Measurements from ENCODE around the gene ADAMTS17.

ADAMTS17 gene

DNA sequence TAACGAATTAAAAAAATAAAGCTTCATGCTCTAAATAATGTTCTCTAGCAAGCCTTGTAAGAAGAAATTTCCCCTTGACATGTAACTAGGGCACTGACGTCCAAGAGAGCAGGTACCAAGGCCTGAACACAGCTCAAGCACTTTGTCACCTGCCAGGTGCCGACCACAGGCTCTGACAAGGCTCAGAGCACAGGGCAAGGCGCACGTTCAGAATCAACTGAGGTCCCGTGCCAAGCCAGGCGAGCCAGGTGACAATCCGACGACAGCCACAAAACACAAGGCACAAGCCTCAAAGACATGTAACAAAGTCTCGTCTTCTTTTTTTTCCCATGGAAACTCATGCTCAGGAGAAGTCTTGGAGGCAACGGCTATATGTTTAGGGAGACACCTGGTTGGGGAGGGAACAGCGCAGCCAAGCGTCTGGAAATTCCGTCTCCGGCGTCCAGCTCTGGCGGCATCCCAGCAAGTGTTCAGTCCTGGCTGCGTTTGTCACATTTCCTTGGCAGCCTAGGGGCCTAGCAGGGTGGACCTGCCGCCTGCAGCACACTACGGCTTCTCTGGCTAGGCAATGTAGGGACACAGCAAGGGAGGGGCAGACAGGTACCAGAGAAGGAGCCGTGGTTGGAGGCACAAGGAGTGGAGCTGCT, 76.7 kb downstream of the ADAMTS17 start:
- no peak for DNase-seq (ENCODE audit: low read depth)
- H3K4me3 ChIP-seq (ENCODE audit: low read depth, low read length): no peak overlapping the region
- TF ChIP-seq, protein P1, sequence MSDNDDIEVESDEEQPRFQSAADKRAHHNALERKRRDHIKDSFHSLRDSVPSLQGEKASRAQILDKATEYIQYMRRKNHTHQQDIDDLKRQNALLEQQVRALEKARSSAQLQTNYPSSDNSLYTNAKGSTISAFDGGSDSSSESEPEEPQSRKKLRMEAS (IDR thresholded peaks at IDR 0.05; ENCODE audit: low read depth, low read length): no peak
- TF ChIP-seq MYC (IDR thresholded peaks at IDR 0.05; ENCODE audit: low read depth, low read length) (no peak), POLR2A (IDR thresholded peaks at IDR 0.05; ENCODE audit: extremely low read depth, insufficient read length) (no peak)
- TF ChIP-seq, protein P2, sequence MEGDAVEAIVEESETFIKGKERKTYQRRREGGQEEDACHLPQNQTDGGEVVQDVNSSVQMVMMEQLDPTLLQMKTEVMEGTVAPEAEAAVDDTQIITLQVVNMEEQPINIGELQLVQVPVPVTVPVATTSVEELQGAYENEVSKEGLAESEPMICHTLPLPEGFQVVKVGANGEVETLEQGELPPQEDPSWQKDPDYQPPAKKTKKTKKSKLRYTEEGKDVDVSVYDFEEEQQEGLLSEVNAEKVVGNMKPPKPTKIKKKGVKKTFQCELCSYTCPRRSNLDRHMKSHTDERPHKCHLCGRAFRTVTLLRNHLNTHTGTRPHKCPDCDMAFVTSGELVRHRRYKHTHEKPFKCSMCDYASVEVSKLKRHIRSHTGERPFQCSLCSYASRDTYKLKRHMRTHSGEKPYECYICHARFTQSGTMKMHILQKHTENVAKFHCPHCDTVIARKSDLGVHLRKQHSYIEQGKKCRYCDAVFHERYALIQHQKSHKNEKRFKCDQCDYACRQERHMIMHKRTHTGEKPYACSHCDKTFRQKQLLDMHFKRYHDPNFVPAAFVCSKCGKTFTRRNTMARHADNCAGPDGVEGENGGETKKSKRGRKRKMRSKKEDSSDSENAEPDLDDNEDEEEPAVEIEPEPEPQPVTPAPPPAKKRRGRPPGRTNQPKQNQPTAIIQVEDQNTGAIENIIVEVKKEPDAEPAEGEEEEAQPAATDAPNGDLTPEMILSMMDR (IDR thresholded peaks at IDR 0.05; ENCODE audit: low read depth, low read length): no peak

DNA sequence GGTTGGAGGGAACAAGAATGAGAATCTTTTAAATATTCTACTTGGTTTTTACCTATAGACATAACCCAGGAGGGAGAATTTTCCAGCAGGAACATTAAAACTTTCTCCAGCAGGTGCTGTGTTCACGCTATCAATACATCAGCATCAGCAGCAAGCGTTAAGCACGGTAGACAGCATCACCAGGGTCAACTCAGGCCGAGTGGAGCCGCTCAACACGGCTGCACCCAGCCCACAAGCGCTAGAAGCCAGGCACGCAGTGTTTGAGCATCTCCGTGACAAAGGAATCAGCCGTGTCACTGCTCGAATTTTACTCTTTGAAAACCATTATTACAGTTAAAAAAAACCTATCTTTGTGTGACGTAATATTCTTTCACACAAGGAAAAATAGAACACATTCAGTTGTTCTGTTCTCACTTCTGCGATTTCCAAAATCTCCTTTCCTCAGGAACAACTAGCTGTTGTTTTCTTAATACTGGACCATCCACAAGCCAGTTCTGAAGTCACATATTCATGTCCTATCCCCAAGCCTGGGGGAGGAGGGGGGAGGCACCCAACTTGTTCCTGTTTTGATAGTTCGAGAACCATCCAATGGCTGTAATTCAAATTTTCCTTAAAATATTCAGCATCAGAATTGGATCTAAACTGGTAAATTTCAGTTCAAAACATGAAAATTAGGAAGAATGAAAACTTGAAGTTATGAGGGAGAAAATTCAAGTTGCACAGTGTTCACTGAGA, 77.9 kb downstream of the ADAMTS17 start:
- TF ChIP-seq POLR2A (IDR thresholded peaks at IDR 0.05; ENCODE audit: extremely low read depth, insufficient read length) (no peak), MYC (IDR thresholded peaks at IDR 0.05; ENCODE audit: low read depth, low read length) (no peak)
- TF ChIP-seq, protein P2 (IDR thresholded peaks at IDR 0.05; ENCODE audit: low read depth, low read length): no peak
- TF ChIP-seq, protein P1 (IDR thresholded peaks at IDR 0.05; ENCODE audit: low read depth, low read length): no peak
- H3K4me3 ChIP-seq (ENCODE audit: low read depth, low read length): no peak overlapping the region
- no peak for DNase-seq (ENCODE audit: low read depth)

DNA sequence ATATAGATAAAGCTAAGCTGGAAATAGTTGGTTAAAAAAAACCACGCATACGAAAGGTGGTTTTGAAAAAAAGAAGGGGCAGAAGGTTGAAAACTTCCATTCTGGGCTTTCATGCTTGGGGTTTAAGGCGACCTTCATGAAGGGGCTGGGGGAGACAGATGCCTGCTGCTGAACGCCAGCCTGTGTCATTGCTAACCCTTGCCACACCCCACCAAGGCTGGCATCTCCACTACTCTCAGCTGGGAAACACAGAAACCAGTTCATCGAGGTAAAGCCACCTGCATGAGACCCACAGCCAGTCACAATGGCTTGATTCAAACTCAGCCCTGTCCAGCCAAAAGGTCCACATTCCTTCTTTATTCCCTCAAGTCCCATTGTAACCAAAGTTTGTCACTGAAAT, 78.7 kb downstream of the ADAMTS17 start:
- DNase-seq (ENCODE audit: low read depth): no peak
- TF ChIP-seq, protein P1 (IDR thresholded peaks at IDR 0.05; ENCODE audit: low read depth, low read length): no peak
- no peak for TF ChIP-seq MYC (IDR thresholded peaks at IDR 0.05; ENCODE audit: low read depth, low read length)
- TF ChIP-seq POLR2A (IDR thresholded peaks at IDR 0.05; ENCODE audit: extremely low read depth, insufficient read length): no peak
- TF ChIP-seq, protein P2 (IDR thresholded peaks at IDR 0.05; ENCODE audit: low read depth, low read length): no peak
- no peak overlapping the region for H3K4me3 ChIP-seq (ENCODE audit: low read depth, low read length)

DNA sequence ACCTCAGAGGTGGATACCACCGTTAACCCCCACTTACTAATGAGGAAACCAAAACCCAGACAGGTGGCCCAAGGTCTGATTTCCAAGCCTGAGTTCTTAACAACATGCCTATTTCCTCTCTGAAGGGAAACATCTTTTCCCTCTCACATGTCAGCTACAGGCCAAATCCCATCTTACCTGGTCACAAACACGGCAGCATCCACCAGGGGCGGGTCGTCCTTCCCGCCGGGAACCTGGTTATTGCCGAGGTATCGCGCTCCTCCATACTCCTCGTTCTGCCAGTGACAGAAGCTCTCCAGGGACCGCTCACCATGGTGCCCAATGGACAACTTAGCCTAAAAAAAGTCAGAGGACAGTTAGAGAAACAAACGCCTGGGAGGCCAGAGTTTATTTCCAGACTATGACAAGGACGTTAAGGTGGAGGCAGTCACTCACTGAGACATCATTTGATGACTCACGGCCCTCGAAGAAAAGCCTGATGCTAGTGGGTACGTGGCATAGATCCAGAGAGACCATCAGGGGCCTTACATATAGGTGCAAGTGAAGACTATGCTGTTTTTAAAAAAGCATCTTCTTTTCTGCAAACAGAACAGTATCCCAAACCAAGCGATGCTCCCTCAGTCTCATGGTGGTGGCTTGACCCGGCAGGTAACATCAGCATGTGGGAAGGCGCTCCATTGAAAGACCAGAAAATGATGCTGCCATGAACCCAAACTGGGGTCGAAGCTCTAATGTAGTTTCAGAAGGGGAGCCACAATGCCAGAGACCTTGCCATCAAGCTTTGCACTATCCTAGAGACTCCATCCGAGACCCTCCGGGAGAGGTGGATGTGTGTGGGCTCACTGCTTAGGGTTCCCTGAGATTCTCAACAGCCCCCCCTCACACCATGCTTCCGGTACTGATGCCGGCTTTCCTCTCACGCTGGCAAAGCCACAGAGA, 80.2 kb downstream of the ADAMTS17 start:
- H3K4me3 ChIP-seq (ENCODE audit: low read depth, low read length): no peak overlapping the region
- no peak for DNase-seq (ENCODE audit: low read depth)

DNA sequence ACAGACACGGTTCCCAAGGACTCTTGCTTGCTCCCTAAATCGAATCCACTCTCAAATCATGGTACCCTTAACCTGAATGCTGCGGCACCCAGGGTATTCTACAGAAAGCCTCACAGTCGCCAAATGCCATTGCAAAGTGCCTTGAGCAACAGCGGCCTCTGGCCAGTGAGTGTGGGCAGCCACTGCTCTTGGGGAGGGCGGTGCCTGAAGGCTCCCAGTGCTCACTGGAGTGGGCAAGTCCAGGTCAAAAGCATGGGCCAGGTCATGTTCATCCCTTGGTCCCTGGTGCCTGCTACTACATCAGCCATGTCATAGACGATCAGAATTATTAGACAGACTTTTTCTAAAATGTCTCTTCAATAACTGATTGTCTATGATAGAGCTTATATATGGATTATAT, 82.5 kb downstream of the ADAMTS17 start:
- no peak for TF ChIP-seq MYC (IDR thresholded peaks at IDR 0.05; ENCODE audit: low read depth, low read length)
- DNase-seq (ENCODE audit: low read depth): no peak
- no peak overlapping the region for H3K4me3 ChIP-seq (ENCODE audit: low read depth, low read length)

More for the DNA sequence above, 80.2 kb downstream of the ADAMTS17 start:
- TF ChIP-seq, protein P1 (IDR thresholded peaks at IDR 0.05; ENCODE audit: low read depth, low read length): no peak
- TF ChIP-seq, protein P2 (IDR thresholded peaks at IDR 0.05; ENCODE audit: low read depth, low read length): no peak
- TF ChIP-seq POLR2A (IDR thresholded peaks at IDR 0.05; ENCODE audit: extremely low read depth, insufficient read length): no peak
- TF ChIP-seq MYC (IDR thresholded peaks at IDR 0.05; ENCODE audit: low read depth, low read length): no peak
